CD4-positive, alpha-beta T cell treated with Interleukin-10 for 1 hour (primary cell): Measurements from ENCODE around the gene TMEM183A.
"Not testable (repeated sequence)": the region's sequence is repeated elsewhere in the genome, so short reads cannot be mapped to it uniquely, and the experiment has no call there.

Source experiments
- DNase-seq: peaks from one replicate; pipeline ENCODE4 v3.0.0-alpha.2; 2020

The TMEM183A gene

GRCh38 chr1:203006948-203007871 is at the start of gene TMEM183A:
Gene TMEM183A, plus strand, starts transcription at chr1:203007374. Its CDS starts 92 bp downstream, at chr1:203007466.
- peak; percentile 97 for DNase-seq

GRCh38 chr1:202957733-202958543 is 49.2 kb upstream of the TMEM183A start, which contains the start of gene ADIPOR1:
Gene ADIPOR1, minus strand, starts transcription at chr1:202958312. Its CDS starts 7,242 bp downstream, at chr1:202951070.
- DNase-seq = peak; percentile 95

- peak; percentile 37 for DNase-seq
Measured at GRCh38 chr1:202958544-202959275, 48.5 kb upstream of the TMEM183A start.

- no peak for DNase-seq
Measured at GRCh38 chr1:202959276-202959620, 47.9 kb upstream of the TMEM183A start.

- no peak for DNase-seq
Measured at GRCh38 chr1:202961220-202961880, 45.8 kb upstream of the TMEM183A start.

GRCh38 chr1:202964791-202965410 is 42.3 kb upstream of the TMEM183A start:
- no peak for DNase-seq

GRCh38 chr1:202965422-202965821 is 41.8 kb upstream of the TMEM183A start:
- no peak for DNase-seq

GRCh38 chr1:202966006-202966898 is 40.9 kb upstream of the TMEM183A start:
- DNase-seq = no peak

- peak; percentile 44 for DNase-seq
Measured at GRCh38 chr1:202967684-202968281, 39.4 kb upstream of the TMEM183A start.

GRCh38 chr1:202968351-202968750 is 38.8 kb upstream of the TMEM183A start:
- DNase-seq = no peak

- peak; percentile 54 for DNase-seq
Measured at GRCh38 chr1:202968895-202969295, 38.3 kb upstream of the TMEM183A start.

GRCh38 chr1:202972046-202972445 is 35.1 kb upstream of the TMEM183A start:
- no peak for DNase-seq

GRCh38 chr1:202974856-202975255 is 32.3 kb upstream of the TMEM183A start:
- no peak for DNase-seq

GRCh38 chr1:202976633-202977032 is 30.5 kb upstream of the TMEM183A start:
- no peak for DNase-seq

- no peak for DNase-seq
Measured at GRCh38 chr1:202979459-202979858, 27.7 kb upstream of the TMEM183A start.

- no peak for DNase-seq
Measured at GRCh38 chr1:202981939-202982338, 25.2 kb upstream of the TMEM183A start.

GRCh38 chr1:202982715-202983430 is 24.3 kb upstream of the TMEM183A start:
- no peak for DNase-seq

- not testable (repeated sequence) for DNase-seq
Measured at GRCh38 chr1:202986120-202986519, 21.1 kb upstream of the TMEM183A start.

GRCh38 chr1:202987255-202987654 is 19.9 kb upstream of the TMEM183A start:
- DNase-seq = no peak
